Tibial artery (tissue), 4 donors: ENCODE data around the gene OSTM1.
"Not testable (repeated sequence)": the region's sequence is repeated elsewhere in the genome, so short reads cannot be mapped to it uniquely, and the experiment has no call there.

Experiments
- DNase-seq, 2 donors: peaks; one replicate each; pipeline ENCODE4 v3.0.0-alpha.2; 2019
- H3K27ac ChIP-seq, 2 donors: fragments of 200-600 bp; sonication (generic) in 1 of 2; 1 replicate in 1 of 2; 2 replicates in 1 of 2; pipeline ENCODE4 v1.5.1; 2018 to 2019; ENCODE audit warnings: mild to moderate bottlenecking in 1 of 2
- H3K27me3 ChIP-seq, 2 donors: fragments of 200-600 bp; sonication (generic) in 1 of 2; one replicate each; pipeline versions ENCODE4 v1.5.1 to v1.6.0; 2016 to 2019
- H3K36me3 ChIP-seq, 3 donors: fragments of 200-600 bp; sonication (generic) in 2 of 3; one replicate each; pipeline ENCODE4 v1.5.1; 2016 to 2019; ENCODE audit warnings: mild to moderate bottlenecking in 2 of 3
- H3K4me1 ChIP-seq, 4 donors: fragments of 200-600 bp; sonication (generic) in 2 of 4; 1 replicate in 3 of 4; 2 replicates in 1 of 4; pipeline ENCODE4 v1.5.1; 2016 to 2019
- H3K4me3 ChIP-seq, 2 donors: fragments of 200-600 bp; sonication (generic) in 1 of 2; 1 replicate in 1 of 2; 2 replicates in 1 of 2; pipeline ENCODE4 v1.5.1; 2018 to 2019; ENCODE audit warnings: mild to moderate bottlenecking in 2 of 2
- H3K9me3 ChIP-seq, 3 donors: fragments of 200-600 bp; sonication (generic) in 1 of 3; one replicate each; pipeline ENCODE4 v1.5.1; 2016 to 2019
- intact Hi-C: fragments of 100-400 bp; cut with DNase I; formaldehyde crosslinking; loops from one replicate; pipeline ENCODE4 v1.15.0; 2023; ENCODE audit warnings: low total_unique reads
- TF ChIP-seq, protein P1 (sequence below), 2 experiments: fragments of 200-600 bp in 1 of 2; fragments of 450-650 bp in 1 of 2; IDR thresholded peaks; one replicate each; pipeline ENCODE4 v1.5.1; 2017 to 2019; ENCODE audit warnings: antibody characterized with exemption in 2 of 2, mild to moderate bottlenecking in 1 of 2, moderate library complexity in 1 of 2

Gene OSTM1

DNA sequence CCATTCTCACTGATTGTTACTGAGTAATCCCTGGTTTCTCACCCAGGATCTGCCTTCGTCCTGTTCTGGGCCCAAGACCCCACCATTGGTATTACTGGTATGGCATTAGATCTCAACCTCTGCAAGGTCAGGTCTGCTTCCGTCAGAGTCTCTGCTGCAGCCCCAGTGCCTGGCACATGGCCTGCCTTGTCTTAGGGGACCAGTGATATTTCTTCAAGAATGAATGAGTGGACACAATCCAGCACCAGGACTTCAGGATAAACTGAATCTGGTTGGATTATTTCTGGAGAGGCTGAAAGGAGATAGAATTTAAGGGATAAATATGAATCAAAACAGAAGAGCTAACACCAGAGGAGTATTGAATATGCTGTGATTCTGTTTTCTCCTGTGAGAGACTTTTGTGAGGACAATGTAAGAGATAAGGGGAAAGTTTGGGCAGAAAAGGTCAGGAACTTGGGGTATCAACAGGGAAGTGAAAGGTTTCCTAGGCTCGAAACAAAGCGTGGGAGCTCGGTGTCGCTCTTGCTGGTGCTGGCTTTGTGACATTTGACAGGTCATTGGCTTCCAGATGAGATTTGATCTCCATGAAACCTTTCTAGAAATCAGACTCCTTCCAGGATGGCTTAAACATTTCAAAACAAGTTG, 53.9 kb downstream of the OSTM1 start:
- TF ChIP-seq, protein P1, sequence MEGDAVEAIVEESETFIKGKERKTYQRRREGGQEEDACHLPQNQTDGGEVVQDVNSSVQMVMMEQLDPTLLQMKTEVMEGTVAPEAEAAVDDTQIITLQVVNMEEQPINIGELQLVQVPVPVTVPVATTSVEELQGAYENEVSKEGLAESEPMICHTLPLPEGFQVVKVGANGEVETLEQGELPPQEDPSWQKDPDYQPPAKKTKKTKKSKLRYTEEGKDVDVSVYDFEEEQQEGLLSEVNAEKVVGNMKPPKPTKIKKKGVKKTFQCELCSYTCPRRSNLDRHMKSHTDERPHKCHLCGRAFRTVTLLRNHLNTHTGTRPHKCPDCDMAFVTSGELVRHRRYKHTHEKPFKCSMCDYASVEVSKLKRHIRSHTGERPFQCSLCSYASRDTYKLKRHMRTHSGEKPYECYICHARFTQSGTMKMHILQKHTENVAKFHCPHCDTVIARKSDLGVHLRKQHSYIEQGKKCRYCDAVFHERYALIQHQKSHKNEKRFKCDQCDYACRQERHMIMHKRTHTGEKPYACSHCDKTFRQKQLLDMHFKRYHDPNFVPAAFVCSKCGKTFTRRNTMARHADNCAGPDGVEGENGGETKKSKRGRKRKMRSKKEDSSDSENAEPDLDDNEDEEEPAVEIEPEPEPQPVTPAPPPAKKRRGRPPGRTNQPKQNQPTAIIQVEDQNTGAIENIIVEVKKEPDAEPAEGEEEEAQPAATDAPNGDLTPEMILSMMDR (IDR thresholded peaks at IDR 0.05), result no peak
- Histone ChIP-seq H3K4me1 (no peaks in the 10 kb centered on the region), H3K9me3 (no peaks in the 10 kb centered on the region), H3K27ac (no peak overlapping the region), H3K4me3 (no peak overlapping the region), H3K27me3 (no peaks in the 10 kb centered on the region), H3K36me3 (no peaks in the 10 kb centered on the region)
- intact Hi-C loops, result no loop called here
- no peak for DNase-seq

- H3K27me3 ChIP-seq, H3K27ac ChIP-seq, H3K4me1 ChIP-seq, intact Hi-C loops, H3K36me3 ChIP-seq, H3K4me3 ChIP-seq, H3K9me3 ChIP-seq, DNase-seq: not testable (repeated sequence)
These were observed 58.3 kb downstream of the OSTM1 start for GRCh38 chr6:108016283-108016682.

GRCh38 chr6:108013787-108014439, 60.6 kb downstream of the OSTM1 start:
- no peak for DNase-seq
- Histone ChIP-seq H3K4me1 (no peaks in the 10 kb centered on the region), H3K9me3 (peaks cover 0 to 15% (median 9%) of the 10 kb centered on the region in 3 donors), H3K4me3 (no peak overlapping the region), H3K36me3 (no peaks in the 10 kb centered on the region), H3K27me3 (no peaks in the 10 kb centered on the region), H3K27ac (no peak overlapping the region)
- TF ChIP-seq, protein P1 (IDR thresholded peaks at IDR 0.05), result no peak
- intact Hi-C loops, result no loop called here

DNA sequence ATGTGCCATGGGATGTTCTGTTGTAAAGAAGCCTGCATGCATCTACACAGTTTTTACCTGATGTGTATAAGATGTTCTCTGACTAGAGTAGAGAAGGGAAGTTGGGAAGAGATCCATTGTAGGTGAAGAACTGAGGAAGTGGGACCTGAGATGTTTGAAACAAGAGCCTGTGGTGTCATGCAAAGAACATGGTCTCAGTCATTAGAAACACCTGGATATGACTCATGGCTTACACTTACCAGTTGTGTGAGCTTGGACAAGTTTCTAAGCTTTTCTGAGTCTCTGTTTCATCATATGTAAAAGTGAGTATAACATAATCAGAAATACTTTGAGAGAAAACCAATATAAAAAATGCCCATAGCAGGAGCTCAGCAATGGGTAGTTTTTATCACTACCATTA, 64.6 kb downstream of the OSTM1 start:
- Histone ChIP-seq H3K27ac (no peak overlapping the region), H3K4me1 (no peaks in the 10 kb centered on the region), H3K4me3 (no peak overlapping the region), H3K9me3 (peaks cover 0 to 18% (median 17%) of the 10 kb centered on the region in 3 donors), H3K27me3 (no peaks in the 10 kb centered on the region), H3K36me3 (no peaks in the 10 kb centered on the region)
- TF ChIP-seq, protein P1 (IDR thresholded peaks at IDR 0.05), result no peak
- intact Hi-C loops, result no loop called here
- no peak for DNase-seq

DNA sequence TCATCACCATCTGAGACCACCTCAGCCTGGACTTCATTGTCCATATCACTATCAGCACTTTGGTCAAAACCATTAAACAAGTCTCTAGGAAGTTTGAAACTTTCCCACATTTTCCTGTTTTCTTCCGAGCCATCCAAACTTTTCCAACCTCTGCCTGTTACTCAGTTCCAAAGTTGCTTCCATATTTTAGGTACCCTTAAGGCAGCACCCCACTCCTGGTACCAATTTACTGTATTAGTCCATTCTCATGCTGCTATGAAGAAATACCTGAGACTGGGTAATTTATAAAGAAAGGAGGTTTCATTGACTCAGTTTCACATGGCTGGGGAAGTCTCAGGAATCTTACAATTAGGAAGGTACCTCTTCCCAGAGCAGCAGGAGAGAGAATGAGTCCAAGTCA, 65.3 kb downstream of the OSTM1 start:
- H3K27ac ChIP-seq, H3K27me3 ChIP-seq, H3K4me1 ChIP-seq, DNase-seq, H3K4me3 ChIP-seq, H3K36me3 ChIP-seq, intact Hi-C loops: not testable (repeated sequence)
- H3K9me3 ChIP-seq, result peaks cover 0 to 18% (median 17%) of the 10 kb centered on the region in 3 donors

DNA sequence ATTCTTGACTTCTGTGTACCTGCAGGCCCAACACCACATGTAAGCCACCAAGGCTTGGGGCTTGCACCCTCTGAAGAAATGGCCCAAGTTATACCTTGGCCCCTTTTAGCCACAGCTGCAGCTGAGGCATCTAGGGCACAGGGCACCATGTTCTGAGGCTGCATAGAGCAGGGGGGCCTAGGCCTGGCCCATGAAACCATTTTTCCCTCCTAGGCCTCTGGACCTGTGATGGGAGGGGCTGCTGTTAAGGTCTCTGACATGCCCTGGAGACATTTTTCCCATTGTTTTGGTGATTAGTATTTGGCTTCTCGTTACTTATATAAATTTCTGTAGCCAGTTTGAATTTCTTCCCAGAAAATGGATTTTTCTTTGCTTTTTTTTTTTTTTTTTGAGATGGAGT, 66.2 kb downstream of the OSTM1 start:
- Histone ChIP-seq H3K4me1 (no peaks in the 10 kb centered on the region), H3K27me3 (no peaks in the 10 kb centered on the region), H3K9me3 (peaks cover 0 to 18% (median 17%) of the 10 kb centered on the region in 3 donors), H3K36me3 (no peaks in the 10 kb centered on the region), H3K27ac (no peak overlapping the region), H3K4me3 (no peak overlapping the region)
- TF ChIP-seq, protein P1 (IDR thresholded peaks at IDR 0.05), result no peak
- intact Hi-C loops, result no loop called here
- no peak for DNase-seq
